Myocyte (in vitro differentiated cells): Measurements from ENCODE around the gene NOL7. TPM values are rescaled to one million over a fixed set of nuclear protein-coding genes. Genes with fewer than 3 reads are reported as not detected.

Source experiments
- DNase-seq: peaks from one replicate; pipeline ENCODE4 v3.0.0-alpha.2; 2012; ENCODE audit warnings: low read depth
- polyA plus RNA-seq: library from polyadenylated mRNA; unstranded; fragments of >200 nt; gene quantifications from one replicate; pipeline ENCODE4 v1.2.1, GENCODE V29; 2012; ENCODE audit warnings: missing spikeins
- total RNA-seq: library from RNA; depleted of rRNA; stranded (reverse); fragments of >200 nt; gene quantifications from 2 replicates; pipeline ENCODE4 v1.2.3, GENCODE V29; 2014

NOL7 gene
- total RNA-seq, result 59.9 and 75.7 TPM in 2 replicates
- 47.4 TPM for polyA plus RNA-seq

- DNase-seq, result peak; percentile 99
These were observed at the start of gene NOL7 for GRCh38 chr6:13614926-13615791. Gene NOL7 (plus strand): TSS chr6:13615335. CDS start chr6:13615359, 24 bp downstream.

- no peak for DNase-seq
These were observed 49.2 kb upstream of the NOL7 start for GRCh38 chr6:13565921-13566320.

GRCh38 chr6:13566500-13566899 lies 48.6 kb upstream of the NOL7 start:
- DNase-seq, result no peak

- DNase-seq, result no peak
These were observed 46.2 kb upstream of the NOL7 start for GRCh38 chr6:13568970-13569369.

GRCh38 chr6:13572240-13572639 lies 42.9 kb upstream of the NOL7 start:
- no peak for DNase-seq

GRCh38 chr6:13572951-13573654 lies 42.0 kb upstream of the NOL7 start:
- no peak for DNase-seq

GRCh38 chr6:13573669-13574110 lies 41.4 kb upstream of the NOL7 start:
- peak; percentile 57 for DNase-seq

GRCh38 chr6:13574149-13574570 lies 41.0 kb upstream of the NOL7 start:
- peak; percentile 94 for DNase-seq

- peak; percentile 78 for DNase-seq
These were observed 40.4 kb upstream of the NOL7 start, which contains the start of gene SIRT5 for GRCh38 chr6:13574571-13575376. Gene SIRT5 (plus strand): TSS chr6:13574601. CDS start chr6:13584111, 9,510 bp downstream.

GRCh38 chr6:13575377-13575775 lies 39.8 kb upstream of the NOL7 start:
- no peak for DNase-seq

GRCh38 chr6:13576017-13576416 lies 39.1 kb upstream of the NOL7 start:
- DNase-seq, result no peak

- no peak for DNase-seq
These were observed 37.2 kb upstream of the NOL7 start for GRCh38 chr6:13577926-13578325.

GRCh38 chr6:13579911-13580310 lies 35.2 kb upstream of the NOL7 start:
- no peak for DNase-seq

- no peak for DNase-seq
These were observed 33.4 kb upstream of the NOL7 start for GRCh38 chr6:13581700-13582229.

GRCh38 chr6:13586603-13587542 lies 28.3 kb upstream of the NOL7 start:
- peak; percentile 3 for DNase-seq

- DNase-seq, result no peak
These were observed 25.3 kb upstream of the NOL7 start for GRCh38 chr6:13589801-13590200.

GRCh38 chr6:13590574-13591153 lies 24.5 kb upstream of the NOL7 start:
- no peak for DNase-seq

GRCh38 chr6:13591205-13591921 lies 23.8 kb upstream of the NOL7 start:
- DNase-seq, result no peak

- no peak for DNase-seq
These were observed 22.0 kb upstream of the NOL7 start for GRCh38 chr6:13593103-13593502.
